ENCODE data around the gene ZNF296.
A peak's percentile ranks its signal among the peaks of the same experiment; 100 is the strongest.
"Not testable (repeated sequence)": the region's sequence is repeated elsewhere in the genome, so short reads cannot be mapped to it uniquely, and the experiment has no call there.

ZNF296 gene

DNA sequence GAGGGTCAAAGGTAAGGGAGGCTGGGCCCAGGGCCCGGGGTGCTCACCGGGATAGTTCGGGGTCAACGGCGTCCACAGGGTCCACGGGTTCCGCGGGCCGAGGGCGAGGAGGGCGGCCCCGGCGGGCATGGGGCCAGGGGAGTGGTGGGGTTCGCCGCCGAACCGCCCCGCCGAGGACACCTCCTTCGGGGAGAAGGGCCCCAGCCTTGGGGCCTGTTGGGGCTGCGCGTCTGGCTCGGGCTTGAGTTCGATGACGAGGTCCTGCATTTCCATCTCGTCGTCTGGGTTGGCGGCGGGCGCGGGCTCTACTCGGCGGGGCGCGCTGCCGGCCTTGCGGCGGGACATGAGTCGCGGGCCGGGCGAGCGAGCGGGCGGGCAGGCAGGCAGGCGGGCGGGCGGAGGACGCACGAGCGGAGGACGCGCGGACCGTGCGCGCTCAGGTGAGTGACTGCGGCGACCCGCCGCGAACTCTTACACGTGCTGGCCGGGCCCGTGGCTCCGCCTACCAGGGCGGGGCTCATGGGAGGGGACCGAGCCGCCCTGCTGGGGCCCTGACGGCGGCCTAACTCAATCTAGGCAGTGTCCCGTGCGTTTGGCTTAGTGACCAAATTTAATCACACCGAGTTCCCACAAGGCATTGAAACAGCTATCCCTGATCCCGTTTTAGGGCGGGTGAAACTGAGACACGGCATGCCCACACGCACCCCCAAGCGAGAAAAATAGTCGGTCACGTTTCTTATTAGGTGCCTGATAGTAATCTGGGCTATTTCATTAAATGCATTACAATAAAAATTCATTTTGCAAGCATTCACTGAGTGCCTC, at the start of gene ZNF296:
TSS of gene ZNF296 (minus strand) at position 450 of the 822 bp plus-strand sequence. CDS start at position 345, 105 bp downstream.
- Histone ChIP-seq H3K9me3 (ENCODE audit: low read length) (no peaks in the 10 kb centered on the region), H3K36me3 (ENCODE audit: insufficient read depth, low read length) (peaks cover 5% of the 10 kb centered on the region), H3K27me3 (ENCODE audit: insufficient read depth, low read length) (peaks cover 4% of the 10 kb centered on the region), H3K4me1 (ENCODE audit: insufficient read depth, low read length) (peaks cover 22% of the 10 kb centered on the region), H2AFZ (ENCODE audit: low read depth, low read length) (no peak within 1 kb of the TSS), H3K4me3 (ENCODE audit: low read length) (peak within 1 kb of the TSS; percentile 22)

DNA sequence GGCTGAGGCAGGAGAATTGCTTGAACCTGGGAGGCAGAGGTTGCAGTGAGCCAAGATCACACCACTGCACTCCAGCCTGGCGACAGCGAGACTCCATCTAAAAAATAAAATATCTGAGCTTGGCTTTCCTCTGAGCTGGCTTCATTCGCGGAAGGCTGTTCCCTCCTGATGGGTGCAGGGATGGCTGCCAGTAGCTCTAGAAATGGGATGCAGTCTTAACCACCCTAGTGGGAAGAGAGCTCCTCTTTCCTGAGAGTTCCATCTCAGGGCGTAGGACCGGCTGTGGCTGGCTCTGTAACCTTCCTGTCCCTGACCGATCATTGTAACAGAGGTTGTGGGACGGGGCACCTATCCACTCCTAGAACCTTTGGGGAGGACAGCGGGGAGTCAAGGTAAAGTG, 49.1 kb upstream of the ZNF296 start:
- Histone ChIP-seq H3K36me3 (ENCODE audit: insufficient read depth, low read length) (no peaks in the 10 kb centered on the region), H3K4me3 (ENCODE audit: low read length) (no peak overlapping the region), H2AFZ (ENCODE audit: low read depth, low read length) (no peak overlapping the region), H3K9me3 (ENCODE audit: low read length) (no peaks in the 10 kb centered on the region), H3K27me3 (ENCODE audit: insufficient read depth, low read length) (no peaks in the 10 kb centered on the region), H3K4me1 (ENCODE audit: insufficient read depth, low read length) (no peaks in the 10 kb centered on the region)

DNA sequence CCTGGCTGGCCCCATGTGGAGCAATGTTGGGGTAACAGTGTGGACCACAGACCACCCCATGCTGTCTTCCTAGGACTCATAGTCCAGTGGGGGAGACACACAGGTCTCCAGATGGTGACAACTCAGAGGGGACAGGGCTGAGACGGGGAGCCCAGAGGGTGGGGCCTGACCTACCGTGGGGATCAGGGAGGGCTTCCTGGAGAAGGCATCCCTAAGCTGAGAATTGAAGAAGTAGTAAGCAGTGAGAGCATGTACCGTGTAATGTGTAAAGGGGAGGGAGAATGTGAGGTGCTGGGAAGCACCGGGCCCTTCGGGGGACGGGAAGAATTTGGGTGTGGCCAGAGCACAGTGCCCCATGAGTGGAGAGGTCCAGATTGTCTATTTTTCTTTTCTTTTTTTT, 47.7 kb upstream of the ZNF296 start:
- H2AFZ ChIP-seq (ENCODE audit: low read depth, low read length) = no peak overlapping the region
- no peaks in the 10 kb centered on the region for H3K36me3 ChIP-seq (ENCODE audit: insufficient read depth, low read length)
- no peaks in the 10 kb centered on the region for H3K27me3 ChIP-seq (ENCODE audit: insufficient read depth, low read length)
- no peaks in the 10 kb centered on the region for H3K4me1 ChIP-seq (ENCODE audit: insufficient read depth, low read length)
- H3K4me3 ChIP-seq (ENCODE audit: low read length) = no peak overlapping the region
- no peaks in the 10 kb centered on the region for H3K9me3 ChIP-seq (ENCODE audit: low read length)

DNA sequence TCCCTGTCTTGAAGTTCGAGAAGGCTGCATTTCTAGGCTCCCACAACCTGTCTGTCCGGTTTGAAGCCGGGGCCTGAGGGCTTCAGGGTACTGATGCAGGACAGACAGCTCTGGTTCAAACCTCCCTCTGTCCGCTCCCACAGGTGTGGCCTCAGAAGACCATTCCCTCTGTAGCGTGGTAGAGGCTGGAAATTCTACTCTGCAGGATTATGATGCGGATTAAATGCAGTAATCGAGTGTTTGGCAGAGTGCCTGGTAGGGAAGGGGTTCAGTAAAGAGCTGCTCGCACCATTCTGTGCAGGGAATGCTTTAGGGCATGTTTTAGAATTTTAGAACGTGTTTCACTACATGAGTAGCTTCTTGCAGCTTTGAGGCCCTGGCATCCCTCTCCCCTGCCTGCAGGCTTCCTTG, 47.2 kb upstream of the ZNF296 start:
- H3K27me3 ChIP-seq (ENCODE audit: insufficient read depth, low read length) = no peaks in the 10 kb centered on the region
- H3K36me3 ChIP-seq (ENCODE audit: insufficient read depth, low read length) = no peaks in the 10 kb centered on the region
- H3K4me3 ChIP-seq (ENCODE audit: low read length) = no peak overlapping the region
- H3K9me3 ChIP-seq (ENCODE audit: low read length) = no peaks in the 10 kb centered on the region
- H2AFZ ChIP-seq (ENCODE audit: low read depth, low read length) = no peak overlapping the region
- H3K4me1 ChIP-seq (ENCODE audit: insufficient read depth, low read length) = peaks cover under 1% of the 10 kb centered on the region

DNA sequence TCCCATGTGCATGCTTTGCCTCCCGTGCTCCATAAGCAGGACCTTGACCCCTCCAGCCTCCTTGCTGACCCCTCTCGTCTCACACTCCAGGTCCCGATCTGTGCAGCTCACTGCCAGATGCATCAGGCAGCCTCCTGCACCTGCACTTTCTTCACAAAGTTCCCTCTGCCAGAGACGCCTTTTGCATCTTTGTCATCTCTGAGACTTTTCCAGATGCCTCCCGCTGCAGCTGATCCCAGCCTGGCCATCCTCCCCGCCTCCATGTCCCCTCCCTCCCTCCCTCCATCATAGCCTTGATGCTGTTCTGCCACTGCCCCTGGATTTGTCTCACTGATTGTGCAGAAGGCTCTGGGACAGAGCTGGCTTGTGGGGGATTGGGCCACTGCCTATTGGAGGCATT, 46.6 kb upstream of the ZNF296 start:
- H3K27me3 ChIP-seq (ENCODE audit: insufficient read depth, low read length) = no peaks in the 10 kb centered on the region
- no peaks in the 10 kb centered on the region for H3K36me3 ChIP-seq (ENCODE audit: insufficient read depth, low read length)
- no peak overlapping the region for H2AFZ ChIP-seq (ENCODE audit: low read depth, low read length)
- no peak overlapping the region for H3K4me3 ChIP-seq (ENCODE audit: low read length)
- peaks cover 7% of the 10 kb centered on the region for H3K4me1 ChIP-seq (ENCODE audit: insufficient read depth, low read length)
- no peaks in the 10 kb centered on the region for H3K9me3 ChIP-seq (ENCODE audit: low read length)

DNA sequence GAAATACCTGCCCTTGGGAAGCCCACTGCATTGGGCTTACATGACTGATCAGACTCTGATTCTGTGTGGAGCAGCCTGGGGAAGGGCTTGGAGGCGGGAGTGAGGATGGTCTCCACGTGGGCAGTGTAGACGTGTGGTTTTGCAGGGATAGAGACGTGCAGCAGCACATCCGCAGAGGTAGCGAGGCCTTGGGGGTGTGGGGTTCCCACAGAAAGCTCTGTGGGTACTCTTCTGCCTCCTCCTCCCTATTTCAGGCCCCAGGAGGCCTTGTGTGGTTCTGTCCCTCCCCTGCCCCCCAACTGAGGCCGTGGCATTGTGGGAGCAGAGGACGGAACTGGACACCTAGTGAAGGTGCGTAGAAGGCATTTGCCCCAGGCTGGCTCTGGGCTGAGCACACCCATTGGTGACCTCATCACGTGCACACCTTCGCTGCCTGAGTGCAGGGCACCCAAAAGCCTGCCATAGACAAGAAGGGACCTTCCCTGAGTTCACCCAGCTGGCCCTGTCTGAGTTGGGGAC, 45.6 kb upstream of the ZNF296 start:
- Histone ChIP-seq H2AFZ (ENCODE audit: low read depth, low read length) (no peak overlapping the region), H3K36me3 (ENCODE audit: insufficient read depth, low read length) (no peaks in the 10 kb centered on the region), H3K4me1 (ENCODE audit: insufficient read depth, low read length) (peaks cover 14% of the 10 kb centered on the region), H3K9me3 (ENCODE audit: low read length) (no peaks in the 10 kb centered on the region), H3K4me3 (ENCODE audit: low read length) (no peak overlapping the region), H3K27me3 (ENCODE audit: insufficient read depth, low read length) (no peaks in the 10 kb centered on the region)

DNA sequence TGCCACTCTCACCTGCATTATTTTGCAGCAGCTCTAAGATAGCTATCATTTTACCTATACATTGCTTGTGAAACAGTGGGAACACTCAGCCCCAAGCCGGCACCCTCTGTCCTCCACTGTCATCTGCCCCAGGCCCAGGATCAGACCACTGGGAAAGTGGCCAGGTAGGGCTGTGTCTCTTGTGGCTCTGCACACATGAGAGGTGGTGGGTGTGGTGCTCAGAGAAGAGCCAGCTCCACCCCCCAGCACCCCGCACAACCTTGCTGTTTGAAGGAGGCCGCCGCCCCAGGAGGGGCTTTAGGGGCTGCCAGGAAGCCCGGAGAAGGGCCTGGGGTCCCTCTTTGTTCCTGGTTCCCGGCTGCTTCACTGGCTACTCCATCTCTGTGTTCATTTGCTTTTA, 43.3 kb upstream of the ZNF296 start:
- Histone ChIP-seq H2AFZ (ENCODE audit: low read depth, low read length) (no peak overlapping the region), H3K27me3 (ENCODE audit: insufficient read depth, low read length) (no peaks in the 10 kb centered on the region), H3K4me3 (ENCODE audit: low read length) (no peak overlapping the region), H3K9me3 (ENCODE audit: low read length) (no peaks in the 10 kb centered on the region), H3K36me3 (ENCODE audit: insufficient read depth, low read length) (no peaks in the 10 kb centered on the region), H3K4me1 (ENCODE audit: insufficient read depth, low read length) (peaks cover 14% of the 10 kb centered on the region)

DNA sequence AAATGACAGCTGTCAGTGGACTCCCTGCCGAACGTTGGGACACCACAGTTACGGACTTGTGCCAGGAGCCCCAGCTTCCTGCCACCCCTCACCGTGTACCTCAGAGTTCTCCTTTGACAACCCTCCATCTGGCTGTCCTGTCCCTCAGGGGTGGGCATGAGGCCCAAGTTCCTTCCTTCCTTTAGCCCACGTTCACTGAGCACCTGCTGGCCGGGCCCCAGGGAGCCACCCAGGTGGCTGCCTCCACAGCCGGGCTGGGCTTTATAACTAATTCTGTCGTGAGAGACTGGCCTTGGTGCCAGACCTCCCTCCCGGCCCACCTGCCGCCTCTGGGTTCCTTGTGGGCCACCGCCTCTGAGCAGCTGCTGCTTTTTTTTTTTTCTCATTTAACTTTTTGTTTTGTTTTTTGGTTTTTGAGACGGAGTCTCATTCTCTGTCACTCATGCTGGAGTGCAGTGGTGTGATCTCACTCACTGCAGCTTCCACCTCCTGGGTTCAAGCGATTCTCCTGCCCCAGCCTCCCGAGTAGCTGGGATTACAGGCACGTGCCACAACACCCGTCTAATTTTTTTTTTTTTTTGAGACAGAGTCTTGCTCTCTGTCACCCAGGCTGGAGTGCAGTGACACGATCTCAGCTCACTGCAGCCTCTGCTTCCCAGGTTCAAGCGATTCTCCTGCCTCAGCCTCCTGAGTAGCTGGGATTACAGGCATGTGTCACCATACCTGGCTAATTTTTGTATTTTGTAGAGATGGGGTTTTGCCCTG, 42.5 kb upstream of the ZNF296 start:
- H3K36me3 ChIP-seq (ENCODE audit: insufficient read depth, low read length); H3K4me3 ChIP-seq (ENCODE audit: low read length); H3K27me3 ChIP-seq (ENCODE audit: insufficient read depth, low read length); H2AFZ ChIP-seq (ENCODE audit: low read depth, low read length); H3K9me3 ChIP-seq (ENCODE audit: low read length): not testable (repeated sequence)
- peaks cover 14% of the 10 kb centered on the region for H3K4me1 ChIP-seq (ENCODE audit: insufficient read depth, low read length)

DNA sequence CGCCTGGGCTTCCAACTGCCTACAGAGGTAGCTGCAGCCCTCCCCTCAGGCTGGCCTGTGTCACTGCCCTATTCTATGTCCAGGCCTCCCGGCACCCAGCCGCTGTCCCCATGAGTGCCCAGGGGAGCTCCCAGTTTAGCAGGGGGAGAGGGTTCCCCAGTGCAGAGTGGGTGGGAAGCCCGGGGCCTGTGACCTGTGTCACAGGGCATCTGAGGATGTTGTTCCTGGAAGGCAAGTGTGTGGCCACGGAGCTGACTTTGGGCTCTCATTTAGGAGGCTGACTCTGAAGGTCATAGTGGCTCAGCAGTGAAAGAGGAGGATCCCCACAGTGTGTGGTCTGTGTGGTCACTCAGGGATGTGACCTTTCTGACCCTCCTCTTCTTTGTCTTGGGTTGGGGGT, 41.8 kb upstream of the ZNF296 start:
- Histone ChIP-seq H3K9me3 (ENCODE audit: low read length) (no peaks in the 10 kb centered on the region), H3K4me1 (ENCODE audit: insufficient read depth, low read length) (peaks cover 14% of the 10 kb centered on the region), H3K4me3 (ENCODE audit: low read length) (no peak overlapping the region), H2AFZ (ENCODE audit: low read depth, low read length) (no peak overlapping the region), H3K36me3 (ENCODE audit: insufficient read depth, low read length) (no peaks in the 10 kb centered on the region), H3K27me3 (ENCODE audit: insufficient read depth, low read length) (no peaks in the 10 kb centered on the region)

DNA sequence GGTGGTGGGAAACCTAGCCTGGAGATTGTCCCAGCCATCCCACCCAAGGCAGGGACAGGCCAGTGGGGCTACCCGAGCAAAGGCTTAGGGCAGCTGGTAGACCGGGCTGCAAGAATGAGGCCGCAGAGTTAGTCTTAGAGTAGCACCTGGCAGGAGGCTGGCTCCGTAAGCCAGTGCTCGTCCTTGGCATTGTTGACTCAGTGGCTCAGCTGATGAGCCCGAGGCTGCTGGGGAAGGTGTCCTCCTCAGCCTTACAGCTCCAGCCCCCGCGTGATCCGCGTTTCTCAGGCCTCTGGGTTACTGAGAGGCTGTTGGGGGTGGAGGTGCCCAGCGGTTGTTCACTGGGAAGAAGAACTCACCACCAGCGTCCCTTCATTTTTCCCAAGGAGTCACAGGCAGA, 41.4 kb upstream of the ZNF296 start:
- Histone ChIP-seq H2AFZ (ENCODE audit: low read depth, low read length) (no peak overlapping the region), H3K4me3 (ENCODE audit: low read length) (no peak overlapping the region), H3K27me3 (ENCODE audit: insufficient read depth, low read length) (no peaks in the 10 kb centered on the region), H3K4me1 (ENCODE audit: insufficient read depth, low read length) (peaks cover 14% of the 10 kb centered on the region), H3K36me3 (ENCODE audit: insufficient read depth, low read length) (no peaks in the 10 kb centered on the region), H3K9me3 (ENCODE audit: low read length) (no peaks in the 10 kb centered on the region)

DNA sequence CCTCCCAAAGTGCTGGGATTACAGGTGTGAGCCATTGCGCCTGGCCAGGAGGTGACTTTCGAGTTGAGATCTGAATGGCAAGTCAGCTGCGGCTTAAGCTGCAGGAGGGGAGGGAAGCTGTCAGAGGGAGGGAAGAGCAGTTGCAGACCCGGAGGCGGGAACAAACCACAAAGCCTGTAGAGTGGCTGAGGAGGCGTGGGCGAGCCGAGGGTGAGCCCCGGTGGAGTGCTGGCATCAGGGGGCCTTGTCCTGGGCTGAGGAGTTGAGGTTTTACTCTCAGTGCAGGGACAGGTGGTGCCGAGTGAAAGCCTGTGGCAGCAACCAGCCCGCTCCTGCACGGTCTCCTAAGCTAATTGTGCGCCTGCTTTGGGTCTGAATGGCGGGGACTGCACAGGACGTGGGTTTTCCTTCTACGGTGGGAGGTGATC, 40.9 kb upstream of the ZNF296 start:
- H3K27me3 ChIP-seq (ENCODE audit: insufficient read depth, low read length) = no peaks in the 10 kb centered on the region
- H3K4me1 ChIP-seq (ENCODE audit: insufficient read depth, low read length) = peaks cover 14% of the 10 kb centered on the region
- no peak overlapping the region for H2AFZ ChIP-seq (ENCODE audit: low read depth, low read length)
- H3K9me3 ChIP-seq (ENCODE audit: low read length) = no peaks in the 10 kb centered on the region
- H3K4me3 ChIP-seq (ENCODE audit: low read length) = no peak overlapping the region
- H3K36me3 ChIP-seq (ENCODE audit: insufficient read depth, low read length) = no peaks in the 10 kb centered on the region

DNA sequence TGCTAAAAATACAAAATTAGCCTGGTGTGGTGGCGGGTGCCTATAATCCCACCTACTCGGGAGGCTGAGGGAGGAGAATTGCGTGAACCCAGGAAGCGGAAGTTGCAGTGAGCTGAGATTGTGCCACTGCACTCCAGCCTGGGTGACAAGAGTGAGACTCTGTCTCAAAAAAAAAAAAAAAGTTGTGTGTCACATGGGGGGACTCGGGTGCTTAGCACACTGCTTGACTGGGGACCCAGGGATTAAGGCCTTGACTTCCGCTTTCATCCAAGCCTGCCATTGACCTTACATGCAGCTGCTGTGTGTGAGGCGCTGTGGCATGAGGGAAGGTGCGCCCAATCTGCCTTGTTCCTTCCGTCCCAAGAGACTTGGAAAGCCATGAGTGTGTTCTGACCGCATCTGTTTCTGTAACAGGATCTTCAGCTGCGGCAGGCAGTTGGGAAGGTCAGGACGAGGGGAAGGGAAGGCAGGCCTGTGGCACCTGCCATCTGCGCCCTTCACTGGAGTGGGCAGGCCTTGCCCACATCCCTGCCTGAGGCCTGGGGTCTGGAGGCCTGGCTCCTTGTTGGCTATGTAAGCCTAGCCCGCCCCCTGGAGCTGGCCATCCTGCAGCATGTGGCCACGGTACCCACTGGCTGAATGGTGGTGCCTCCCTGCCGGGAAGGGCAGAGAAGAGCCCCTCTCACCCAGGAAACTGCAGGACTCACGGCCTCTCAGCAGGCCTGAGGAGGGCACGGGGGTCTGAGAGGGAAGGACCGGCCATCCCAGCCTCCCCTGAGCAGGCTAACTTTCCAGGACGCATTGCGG, 39.7 kb upstream of the ZNF296 start:
- Histone ChIP-seq H2AFZ (ENCODE audit: low read depth, low read length) (no peak overlapping the region), H3K36me3 (ENCODE audit: insufficient read depth, low read length) (no peaks in the 10 kb centered on the region), H3K9me3 (ENCODE audit: low read length) (no peaks in the 10 kb centered on the region), H3K4me3 (ENCODE audit: low read length) (no peak overlapping the region), H3K27me3 (ENCODE audit: insufficient read depth, low read length) (no peaks in the 10 kb centered on the region), H3K4me1 (ENCODE audit: insufficient read depth, low read length) (peaks cover 14% of the 10 kb centered on the region)

DNA sequence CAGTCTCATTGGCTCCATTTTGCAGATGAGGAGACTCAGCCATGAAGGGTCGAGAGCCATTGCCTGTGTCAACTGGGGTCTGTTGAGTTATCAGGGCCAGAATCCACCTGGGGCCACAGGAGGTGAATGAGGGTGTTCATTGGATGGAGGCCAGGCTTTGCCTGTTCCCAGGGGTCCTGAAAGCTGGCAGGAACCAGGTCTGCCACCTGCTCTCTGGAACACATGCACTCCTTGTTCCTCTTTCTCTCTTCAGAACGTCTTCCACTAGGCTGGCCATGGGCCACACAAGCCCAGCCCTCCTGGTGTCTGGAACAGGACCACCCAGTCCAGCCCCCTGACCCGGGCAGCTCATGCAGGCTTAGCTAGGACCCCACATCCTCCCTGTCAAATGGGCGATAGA, 37.8 kb upstream of the ZNF296 start:
- H3K27me3 ChIP-seq (ENCODE audit: insufficient read depth, low read length) = no peaks in the 10 kb centered on the region
- no peak overlapping the region for H2AFZ ChIP-seq (ENCODE audit: low read depth, low read length)
- no peak overlapping the region for H3K4me3 ChIP-seq (ENCODE audit: low read length)
- H3K9me3 ChIP-seq (ENCODE audit: low read length) = no peaks in the 10 kb centered on the region
- peaks cover 14% of the 10 kb centered on the region for H3K4me1 ChIP-seq (ENCODE audit: insufficient read depth, low read length)
- H3K36me3 ChIP-seq (ENCODE audit: insufficient read depth, low read length) = peaks cover 4% of the 10 kb centered on the region

Data from neuron (in vitro differentiated cells).